ENCODE measurements around the gene CACHD1.

- TF ChIP-seq, protein P1, sequence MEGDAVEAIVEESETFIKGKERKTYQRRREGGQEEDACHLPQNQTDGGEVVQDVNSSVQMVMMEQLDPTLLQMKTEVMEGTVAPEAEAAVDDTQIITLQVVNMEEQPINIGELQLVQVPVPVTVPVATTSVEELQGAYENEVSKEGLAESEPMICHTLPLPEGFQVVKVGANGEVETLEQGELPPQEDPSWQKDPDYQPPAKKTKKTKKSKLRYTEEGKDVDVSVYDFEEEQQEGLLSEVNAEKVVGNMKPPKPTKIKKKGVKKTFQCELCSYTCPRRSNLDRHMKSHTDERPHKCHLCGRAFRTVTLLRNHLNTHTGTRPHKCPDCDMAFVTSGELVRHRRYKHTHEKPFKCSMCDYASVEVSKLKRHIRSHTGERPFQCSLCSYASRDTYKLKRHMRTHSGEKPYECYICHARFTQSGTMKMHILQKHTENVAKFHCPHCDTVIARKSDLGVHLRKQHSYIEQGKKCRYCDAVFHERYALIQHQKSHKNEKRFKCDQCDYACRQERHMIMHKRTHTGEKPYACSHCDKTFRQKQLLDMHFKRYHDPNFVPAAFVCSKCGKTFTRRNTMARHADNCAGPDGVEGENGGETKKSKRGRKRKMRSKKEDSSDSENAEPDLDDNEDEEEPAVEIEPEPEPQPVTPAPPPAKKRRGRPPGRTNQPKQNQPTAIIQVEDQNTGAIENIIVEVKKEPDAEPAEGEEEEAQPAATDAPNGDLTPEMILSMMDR (IDR thresholded peaks at IDR 0.05) = no peak
- TF ChIP-seq POLR2A (IDR thresholded peaks at IDR 0.05) = no peak
These were observed 189.7 kb downstream of the CACHD1 start for GRCh38 chr1:64659478-64660138.
